Common myeloid progenitor, CD34-positive (primary cell): ENCODE measurements around the gene IL1RAPL2.
"Not testable (repeated sequence)": the region's sequence is repeated elsewhere in the genome, so short reads cannot be mapped to it uniquely, and the experiment has no call there.

Source experiments
- CTCF ChIA-PET: fragments of 350-600 bp; sonication (Branson Sonifier 250); formaldehyde crosslinking; loops from one replicate; lab custom pipeline; 2021; ENCODE audit warnings: antibody characterized with exemption; lab: Charles Lee
- POLR2A ChIA-PET: fragments of 350-600 bp; sonication (Branson Sonifier 250); formaldehyde crosslinking; loops from one replicate; lab custom pipeline; 2021; ENCODE audit warnings: antibody characterized with exemption; lab: Charles Lee
- DNase-seq, 3 donors: peaks; one replicate each; pipeline versions ENCODE4 v3.0.0 to v3.0.0-alpha.2; 2013
- H3K27ac ChIP-seq, 2 experiments: 1 replicate in 1 of 2; 2 replicates in 1 of 2; pipeline ENCODE4 v1.7.0; 2013; ENCODE audit warnings: inconsistent platforms in 2 of 2, low read length in 2 of 2, mild to moderate bottlenecking in 2 of 2, low read depth in 1 of 2, moderate library complexity in 1 of 2; ENCODE audit not compliant: severe bottlenecking in 2 of 2, insufficient read depth in 1 of 2, poor library complexity in 1 of 2
- H3K27me3 ChIP-seq, 5 experiments: replicated peaks in 2 of 5; 1 replicate in 3 of 5; 2 replicates in 2 of 5; pipeline versions ENCODE4 v1.6.1 to v1.7.0; 2013; ENCODE audit warnings: low read length in 4 of 5, mild to moderate bottlenecking in 2 of 5, moderate library complexity in 2 of 5, inconsistent platforms in 1 of 5; ENCODE audit not compliant: insufficient read depth in 5 of 5, control insufficient read depth in 4 of 5
- H3K36me3 ChIP-seq, 4 experiments: 1 replicate in 2 of 4; 2 replicates in 2 of 4; pipeline versions ENCODE4 v1.6.1 to v1.7.0; 2013; ENCODE audit warnings: low read length in 3 of 4, control low read depth in 1 of 4, mild to moderate bottlenecking in 1 of 4; ENCODE audit not compliant: control insufficient read depth in 4 of 4, insufficient read depth in 4 of 4
- H3K4me1 ChIP-seq, 4 experiments: 1 replicate in 3 of 4; 2 replicates in 1 of 4; pipeline versions ENCODE4 v1.6.1 to v1.7.1; 2013; ENCODE audit warnings: low read length in 3 of 4, mild to moderate bottlenecking in 3 of 4, control low read depth in 1 of 4, inconsistent platforms in 1 of 4, moderate library complexity in 1 of 4; ENCODE audit not compliant: control insufficient read depth in 4 of 4, insufficient read depth in 4 of 4; ENCODE audit errors: control extremely low read depth in 1 of 4
- H3K4me3 ChIP-seq, 7 experiments: 1 replicate in 4 of 7; 2 replicates in 3 of 7; pipeline versions ENCODE4 v1.5.1 to v1.7.0; 2013; ENCODE audit warnings: mild to moderate bottlenecking in 7 of 7, low read length in 6 of 7, moderate library complexity in 6 of 7, inconsistent platforms in 2 of 7, low read depth in 2 of 7, control low read depth in 1 of 7; ENCODE audit not compliant: insufficient read depth in 4 of 7, control insufficient read depth in 1 of 7; ENCODE audit errors: extremely low read depth in 1 of 7
- H3K9me3 ChIP-seq, 5 experiments: 1 replicate in 4 of 5; 2 replicates in 1 of 5; pipeline versions ENCODE4 v1.6.1 to v1.7.1; 2013; ENCODE audit warnings: low read length in 4 of 5, mild to moderate bottlenecking in 2 of 5, inconsistent platforms in 1 of 5, low read depth in 1 of 5, moderate library complexity in 1 of 5; ENCODE audit not compliant: control insufficient read depth in 4 of 5, insufficient read depth in 2 of 5; ENCODE audit errors: control extremely low read depth in 1 of 5
- WGBS: methylation state at CpG from one replicate; pipeline ENCODE4 v1.1.5; 2013; ENCODE audit not compliant: insufficient coverage; 5-methylcytosine and 5-hydroxymethylcytosine counted together

The IL1RAPL2 gene

GRCh38 chrX:104669063-104669462 is 103.1 kb downstream of the IL1RAPL2 start:
- ChIA-PET POLR2A (interaction anchor here (1.0 kb wide), 1 partner anchor 29 kb away, joined by 3 read pairs; no protein-coding TSS in a partner anchor), CTCF (interaction anchor here (0.5 to 2.2 kb wide), 5 partner anchors 15 to 408 kb away, joined by 3 to 11 read pairs (median 4); no protein-coding TSS in a partner anchor)
- H3K4me1 ChIP-seq, result no peaks in the 10 kb centered on the region
- H3K27ac ChIP-seq, result no peak overlapping the region
- H3K36me3 ChIP-seq, result no peaks in the 10 kb centered on the region
- no peaks in the 10 kb centered on the region for H3K9me3 ChIP-seq
- no peak overlapping the region for H3K4me3 ChIP-seq
- no peak for DNase-seq
- 60% methylated on average over 4 of the region's 4 CpGs for WGBS
- H3K27me3 ChIP-seq, result no peaks in the 10 kb centered on the region

GRCh38 chrX:104670051-104670450 is 104.1 kb downstream of the IL1RAPL2 start:
- Histone ChIP-seq H3K36me3 (no peaks in the 10 kb centered on the region), H3K9me3 (no peaks in the 10 kb centered on the region), H3K4me1 (no peaks in the 10 kb centered on the region), H3K27ac (no peak overlapping the region), H3K27me3 (no peaks in the 10 kb centered on the region), H3K4me3 (no peak overlapping the region)
- POLR2A ChIA-PET, result no interaction called here
- WGBS, result 68% methylated on average over 4 of the region's 4 CpGs
- CTCF ChIA-PET, result no interaction called here
- no peak for DNase-seq

- DNase-seq, POLR2A ChIA-PET, H3K36me3 ChIP-seq, H3K4me3 ChIP-seq, H3K4me1 ChIP-seq, H3K27ac ChIP-seq, CTCF ChIA-PET, H3K9me3 ChIP-seq, H3K27me3 ChIP-seq: not testable (repeated sequence)
- WGBS, result 71% methylated on average over 16 of the region's 18 CpGs
These were observed 111.5 kb downstream of the IL1RAPL2 start for GRCh38 chrX:104677517-104677916.

GRCh38 chrX:104679175-104679574 is 113.2 kb downstream of the IL1RAPL2 start:
- no peaks in the 10 kb centered on the region for H3K36me3 ChIP-seq
- WGBS, result 40% methylated on average over 1 of the region's 2 CpGs
- CTCF ChIA-PET, result no interaction called here
- H3K27me3 ChIP-seq, result peaks cover 0 to 2% (median 0%) of the 10 kb centered on the region in 5 experiments
- no peaks in the 10 kb centered on the region for H3K9me3 ChIP-seq
- POLR2A ChIA-PET, result no interaction called here
- peak in 2 of 3 donors; percentile 2 to 22 for DNase-seq
- H3K4me1 ChIP-seq, result no peaks in the 10 kb centered on the region
- no peak overlapping the region for H3K27ac ChIP-seq
- no peak overlapping the region for H3K4me3 ChIP-seq

GRCh38 chrX:104681214-104681613 is 115.2 kb downstream of the IL1RAPL2 start:
- 72% methylated on average over 3 of the region's 3 CpGs for WGBS
- Histone ChIP-seq H3K36me3 (no peaks in the 10 kb centered on the region), H3K27me3 (peaks cover 0 to 2% (median 0%) of the 10 kb centered on the region in 5 experiments), H3K9me3 (no peaks in the 10 kb centered on the region), H3K4me3 (no peak overlapping the region), H3K4me1 (no peaks in the 10 kb centered on the region), H3K27ac (no peak overlapping the region)
- POLR2A ChIA-PET, result no interaction called here
- CTCF ChIA-PET, result no interaction called here
- DNase-seq, result no peak

- Histone ChIP-seq H3K4me3 (no peak overlapping the region), H3K9me3 (no peaks in the 10 kb centered on the region), H3K27me3 (no peaks in the 10 kb centered on the region), H3K27ac (no peak overlapping the region), H3K4me1 (no peaks in the 10 kb centered on the region), H3K36me3 (no peaks in the 10 kb centered on the region)
- CTCF ChIA-PET, result interaction anchor here (0.9 kb wide), 1 partner anchor 239 kb away, joined by 3 read pairs; no protein-coding TSS in a partner anchor
- WGBS, result 100% methylated on average over 1 of the region's 2 CpGs
- POLR2A ChIA-PET, result no interaction called here
- DNase-seq, result no peak
These were observed 118.1 kb downstream of the IL1RAPL2 start for GRCh38 chrX:104684077-104684476.

- peaks cover 0 to 7% (median 0%) of the 10 kb centered on the region in 4 experiments for H3K4me1 ChIP-seq
- WGBS, result 96% methylated on average over 5 of the region's 9 CpGs
- no peaks in the 10 kb centered on the region for H3K27me3 ChIP-seq
- no peaks in the 10 kb centered on the region for H3K36me3 ChIP-seq
- peaks cover 0 to 2% (median 0%) of the 10 kb centered on the region in 5 experiments for H3K9me3 ChIP-seq
- ChIA-PET POLR2A (no interaction called here), CTCF (no interaction called here)
- no peak overlapping the region for H3K27ac ChIP-seq
- no peak for DNase-seq
- H3K4me3 ChIP-seq, result no peak overlapping the region
These were observed 129.6 kb downstream of the IL1RAPL2 start for GRCh38 chrX:104695593-104695992.
